SH-SY5Y (cell line): ENCODE results near the gene FOXK2.

Source experiments
- GATA2 ChIP-seq: IDR thresholded peaks from 2 replicates; pipeline ENCODE4 v1.6.1; 2011; ENCODE audit warnings: mild to moderate bottlenecking, low read depth, low read length
- GATA3 ChIP-seq: IDR thresholded peaks from 2 replicates; pipeline ENCODE4 v1.6.1; 2011; ENCODE audit warnings: low read depth, mild to moderate bottlenecking, low read length, moderate library complexity

DNA sequence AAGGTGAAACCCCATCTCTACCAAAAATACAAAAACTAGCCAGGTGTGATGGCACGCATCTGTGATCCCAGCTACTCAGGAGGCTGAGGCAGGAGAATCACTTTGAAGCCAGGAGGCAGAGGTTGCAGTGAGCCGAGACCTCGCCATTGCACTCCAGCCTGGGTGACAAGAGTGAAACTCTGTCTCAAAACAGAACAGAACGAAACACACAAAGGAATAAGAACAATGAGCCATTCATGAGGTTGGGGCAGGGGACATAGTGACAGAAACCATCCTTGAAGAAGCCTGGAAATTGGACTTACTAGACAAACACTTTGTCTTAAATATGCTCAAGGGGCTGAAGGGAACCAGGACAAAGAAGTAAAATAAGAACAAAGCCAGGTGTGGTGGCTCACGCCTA is 89.3 kb downstream of the FOXK2 start:
- no peak for TF ChIP-seq GATA2
- TF ChIP-seq GATA3, result no peak
